Measurements from ENCODE around the gene TMEM220.

DNA sequence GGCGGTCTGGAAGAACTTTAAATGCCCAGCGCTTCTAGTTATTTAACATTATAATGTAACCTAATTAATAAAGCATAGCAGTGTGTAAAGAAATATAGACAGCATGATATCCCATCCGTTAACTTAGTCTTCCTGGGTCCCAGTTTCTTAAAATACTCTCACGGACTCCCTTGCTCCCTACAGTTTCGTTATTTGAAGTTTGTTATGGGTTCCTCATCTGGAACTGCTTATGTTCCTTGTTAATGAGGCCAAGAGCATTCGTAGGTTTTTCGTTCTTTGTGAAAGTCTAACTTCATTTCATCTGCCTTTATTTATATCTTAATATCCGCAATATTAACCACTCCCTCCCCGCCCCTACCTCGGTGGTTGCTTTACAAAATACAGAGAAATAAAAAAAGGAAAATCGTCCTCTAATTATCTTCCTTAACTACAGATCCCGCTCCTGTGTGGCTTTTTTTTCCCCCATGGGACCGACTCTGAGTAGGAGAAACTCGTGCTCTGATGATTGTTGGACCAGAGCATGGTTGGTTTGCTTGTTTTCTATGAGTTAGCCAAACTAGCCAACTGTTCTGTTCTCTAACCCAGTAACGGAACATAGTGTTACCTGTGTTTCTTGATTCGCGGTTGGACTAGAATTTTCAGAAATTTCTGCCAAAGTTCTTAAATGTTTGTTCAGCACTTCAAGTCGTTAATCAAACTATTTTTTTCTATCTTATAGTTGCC is 31.6 kb downstream of the TMEM220 start:
- TF ChIP-seq YY1 (IDR thresholded peaks at IDR 0.05; ENCODE audit: insufficient read depth, insufficient read length) (no peak), ZNF274 (IDR thresholded peaks at IDR 0.05; ENCODE audit: low read depth, low read length) (no peak), SUZ12 (IDR thresholded peaks at IDR 0.05; ENCODE audit: extremely low read depth, insufficient read depth, insufficient read length) (no peak)

All from NT2/D1 (cell line).